PC-9 (cell line): ENCODE measurements around the gene F7.

Experiments
- CTCF ChIP-seq: fragments of 200-600 bp; sonication (generic); conservative IDR thresholded peaks from 2 replicates; pipeline ENCODE4 v1.6.1; 2017; ENCODE audit warnings: mixed run types, antibody characterized with exemption, mild to moderate bottlenecking, moderate library complexity
- EZH2 ChIP-seq: fragments of 200-600 bp; sonication (generic); IDR thresholded peaks from 2 replicates; pipeline ENCODE4 v1.8.0; 2017; ENCODE audit warnings: antibody characterized with exemption, low read depth

GRCh38 chr13:113083402-113084061, 22.1 kb upstream of the F7 start:
- TF ChIP-seq CTCF, result no peak
- no peak for TF ChIP-seq EZH2
